HAP-1 (cell line): ENCODE results near the gene LCE5A.

ENCODE experiments used
- DNase-seq, 2 experiments: peaks; one replicate each; pipeline ENCODE4 v3.0.0-alpha.2; 2016 to 2020; ENCODE audit warnings: low spot score in 2 of 2
- H3K27me3 ChIP-seq: fragments of 250-450 bp; sonication (Bioruptor Pico); 2 replicates; pipeline ENCODE4 v1.5.1; 2020; ENCODE audit warnings: low read depth, mild to moderate bottlenecking, moderate library complexity
- H3K36me3 ChIP-seq: fragments of 250-450 bp; sonication (Bioruptor Pico); replicated peaks from 2 replicates; pipeline ENCODE4 v1.5.1; 2020; ENCODE audit warnings: mild to moderate bottlenecking
- H3K4me1 ChIP-seq: fragments of 250-450 bp; sonication (Bioruptor Pico); 2 replicates; pipeline ENCODE4 v1.5.1; 2020; ENCODE audit warnings: mild to moderate bottlenecking
- H3K4me3 ChIP-seq: fragments of 250-450 bp; sonication (Bioruptor Pico); 2 replicates; pipeline ENCODE4 v1.5.1; 2020; ENCODE audit warnings: mild to moderate bottlenecking, moderate library complexity
- H3K9me3 ChIP-seq: fragments of 250-450 bp; sonication (Bioruptor Pico); 2 replicates; pipeline ENCODE4 v1.5.1; 2020; ENCODE audit warnings: mild to moderate bottlenecking, moderate library complexity
- in situ Hi-C: fragments of 300-500 bp; cut with MboI; formaldehyde crosslinking; loops from 3 replicates; pipeline ENCODE4 v1.14.3; 2020; ENCODE audit warnings: low sequenced_read_pairs, inconsistent platforms, mixed read lengths

The LCE5A gene

GRCh38 chr1:152502496-152503180 is 8.0 kb upstream of the LCE5A start:
- Histone ChIP-seq H3K4me3 (no peak overlapping the region), H3K9me3 (no peaks in the 10 kb centered on the region), H3K36me3 (no peaks in the 10 kb centered on the region), H3K27me3 (no peaks in the 10 kb centered on the region), H3K4me1 (no peaks in the 10 kb centered on the region)
- in situ Hi-C loops: no loop called here
- no peak for DNase-seq

- no peak overlapping the region for H3K4me3 ChIP-seq
- H3K36me3 ChIP-seq: no peaks in the 10 kb centered on the region
- H3K9me3 ChIP-seq: no peaks in the 10 kb centered on the region
- no peak for DNase-seq
- H3K27me3 ChIP-seq: peaks cover 4% of the 10 kb centered on the region; the same call in 1 of the 2 replicates
- in situ Hi-C loops: no loop called here
- no peaks in the 10 kb centered on the region for H3K4me1 ChIP-seq
These were observed 5.5 kb upstream of the LCE5A start for GRCh38 chr1:152505083-152505482.

GRCh38 chr1:152506899-152507498 is 3.6 kb upstream of the LCE5A start:
- H3K9me3 ChIP-seq: no peaks in the 10 kb centered on the region
- in situ Hi-C loops: no loop called here
- no peaks in the 10 kb centered on the region for H3K4me1 ChIP-seq
- DNase-seq: no peak
- H3K27me3 ChIP-seq: peaks cover 4% of the 10 kb centered on the region; the same call in 1 of the 2 replicates
- H3K4me3 ChIP-seq: no peak overlapping the region
- no peaks in the 10 kb centered on the region for H3K36me3 ChIP-seq

GRCh38 chr1:152511596-152511995 is 993 bp downstream of the LCE5A start:
- in situ Hi-C loops: no loop called here
- H3K9me3 ChIP-seq: no peaks in the 10 kb centered on the region
- no peak for DNase-seq
- no peak overlapping the region for H3K4me3 ChIP-seq
- peaks cover 6% of the 10 kb centered on the region for H3K27me3 ChIP-seq
- H3K4me1 ChIP-seq: no peaks in the 10 kb centered on the region
- no peaks in the 10 kb centered on the region for H3K36me3 ChIP-seq

- no peaks in the 10 kb centered on the region for H3K36me3 ChIP-seq
- in situ Hi-C loops: no loop called here
- H3K9me3 ChIP-seq: no peaks in the 10 kb centered on the region
These were observed 2.5 kb downstream of the LCE5A start for GRCh38 chr1:152513081-152513480.

GRCh38 chr1:152514715-152515433 is 4.3 kb downstream of the LCE5A start:
- peaks cover 3% of the 10 kb centered on the region; the same call in 1 of the 2 replicates for H3K27me3 ChIP-seq
- in situ Hi-C loops: no loop called here
- DNase-seq: no peak

More at GRCh38 chr1:152513081-152513480, 2.5 kb downstream of the LCE5A start:
- no peak for DNase-seq
- no peak overlapping the region for H3K4me3 ChIP-seq
- H3K4me1 ChIP-seq: no peaks in the 10 kb centered on the region
- peaks cover 6% of the 10 kb centered on the region for H3K27me3 ChIP-seq

GRCh38 chr1:152515434-152515783 is 4.8 kb downstream of the LCE5A start:
- in situ Hi-C loops: no loop called here
- DNase-seq: no peak
- Histone ChIP-seq H3K36me3 (no peaks in the 10 kb centered on the region), H3K9me3 (no peaks in the 10 kb centered on the region), H3K27me3 (peaks cover 3% of the 10 kb centered on the region; the same call in 1 of the 2 replicates), H3K4me1 (no peaks in the 10 kb centered on the region), H3K4me3 (no peak overlapping the region)

More at GRCh38 chr1:152514715-152515433, 4.3 kb downstream of the LCE5A start:
- H3K4me1 ChIP-seq: no peaks in the 10 kb centered on the region
- no peak overlapping the region for H3K4me3 ChIP-seq
- H3K36me3 ChIP-seq: no peaks in the 10 kb centered on the region
- no peaks in the 10 kb centered on the region for H3K9me3 ChIP-seq

GRCh38 chr1:152516082-152516481 is 5.5 kb downstream of the LCE5A start:
- in situ Hi-C loops: no loop called here
- H3K9me3 ChIP-seq: no peaks in the 10 kb centered on the region
- H3K27me3 ChIP-seq: peaks cover 7% of the 10 kb centered on the region; the same call in 1 of the 2 replicates
- H3K4me3 ChIP-seq: no peak overlapping the region
- no peaks in the 10 kb centered on the region for H3K4me1 ChIP-seq
- DNase-seq: no peak
- no peaks in the 10 kb centered on the region for H3K36me3 ChIP-seq

- in situ Hi-C loops: no loop called here
- Histone ChIP-seq H3K9me3 (no peaks in the 10 kb centered on the region), H3K4me3 (no peak overlapping the region), H3K4me1 (no peaks in the 10 kb centered on the region), H3K36me3 (no peaks in the 10 kb centered on the region), H3K27me3 (peaks cover 7% of the 10 kb centered on the region; the same call in 1 of the 2 replicates)
- no peak for DNase-seq
These were observed 6.7 kb downstream of the LCE5A start for GRCh38 chr1:152517237-152517811.

- H3K36me3 ChIP-seq: no peaks in the 10 kb centered on the region
- H3K9me3 ChIP-seq: no peaks in the 10 kb centered on the region
- H3K27me3 ChIP-seq: peaks cover 7% of the 10 kb centered on the region; the same call in 1 of the 2 replicates
- in situ Hi-C loops: no loop called here
- no peak for DNase-seq
- no peak overlapping the region for H3K4me3 ChIP-seq
- H3K4me1 ChIP-seq: no peaks in the 10 kb centered on the region
These were observed 9.2 kb downstream of the LCE5A start for GRCh38 chr1:152519851-152520250.

GRCh38 chr1:152520561-152521090 is 10.0 kb downstream of the LCE5A start:
- Histone ChIP-seq H3K27me3 (peaks cover 7% of the 10 kb centered on the region; the same call in 1 of the 2 replicates), H3K9me3 (no peaks in the 10 kb centered on the region), H3K4me1 (no peaks in the 10 kb centered on the region), H3K4me3 (no peak overlapping the region), H3K36me3 (no peaks in the 10 kb centered on the region)
- no peak for DNase-seq
- in situ Hi-C loops: no loop called here

- no peak for DNase-seq
- in situ Hi-C loops: no loop called here
- Histone ChIP-seq H3K9me3 (no peaks in the 10 kb centered on the region), H3K36me3 (no peaks in the 10 kb centered on the region), H3K27me3 (peaks cover 6% of the 10 kb centered on the region; the same call in 1 of the 2 replicates), H3K4me3 (no peak overlapping the region), H3K4me1 (no peaks in the 10 kb centered on the region)
These were observed 14.6 kb downstream of the LCE5A start for GRCh38 chr1:152525080-152525641.

- peak; percentile 31 to 77 for DNase-seq
- Histone ChIP-seq H3K9me3 (no peaks in the 10 kb centered on the region), H3K4me3 (no peak overlapping the region), H3K4me1 (no peaks in the 10 kb centered on the region), H3K36me3 (no peaks in the 10 kb centered on the region), H3K27me3 (0 out of 2 replicates have a peak, but pooled peaks cover 2% of the 10 kb centered on the region)
- in situ Hi-C loops: no loop called here
These were observed 22.8 kb downstream of the LCE5A start for GRCh38 chr1:152533327-152533938.
